ENCODE data around the gene FAM131C. TPM values are rescaled to one million over a fixed set of nuclear protein-coding genes. Genes with fewer than 3 reads are reported as not detected.
A peak's percentile ranks its signal among the peaks of the same experiment; 100 is the strongest.

The FAM131C gene
- total RNA-seq, 4 donors from 2014 or later = 0.28 to 0.85 TPM; not detected in 2

DNA sequence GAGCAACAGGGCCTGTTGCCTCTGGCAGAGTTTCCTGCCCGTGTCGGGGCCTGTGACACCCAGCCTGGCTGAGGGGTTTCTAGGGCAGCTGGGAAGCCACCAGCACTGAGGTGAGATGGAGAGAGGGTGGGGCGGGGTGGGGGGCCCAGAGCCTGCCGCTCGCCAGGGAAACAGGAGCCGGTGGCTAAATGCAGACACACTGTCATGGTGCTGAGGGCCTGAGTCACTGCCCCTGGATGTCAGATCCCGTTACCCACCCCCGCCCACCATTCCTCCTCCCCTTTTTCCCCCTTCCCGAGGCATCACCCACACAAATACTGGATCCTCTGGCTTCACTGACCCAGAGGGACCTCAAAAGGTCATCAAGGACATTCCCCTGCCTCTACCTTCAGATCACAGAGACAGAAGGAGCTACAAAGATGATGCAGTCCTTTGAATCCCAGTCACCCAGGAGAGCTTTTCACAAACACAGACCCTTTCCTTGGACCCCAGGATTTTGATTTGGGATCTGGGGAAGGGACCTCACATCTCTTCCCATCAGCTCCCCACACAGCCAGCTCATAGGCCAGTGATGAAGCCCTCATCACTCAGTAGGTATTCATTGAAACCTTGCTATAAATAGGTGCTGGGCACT lies 53.7 kb downstream of the FAM131C start:
- Histone ChIP-seq H3K4me3 (no peak overlapping the region), H3K27ac (peak overlapping the region; percentile 97), H3K4me1 (peaks cover 14 to 20% of the 10 kb centered on the region in 2 donors), H3K27me3 (no peaks in the 10 kb centered on the region), H3K9me3 (no peaks in the 10 kb centered on the region), H3K36me3 (no peaks in the 10 kb centered on the region)
- DNase-seq = peak; percentile 43 to 67
- TF ChIP-seq POLR2A (IDR thresholded peaks at IDR 0.05) = no peak
- TF ChIP-seq, protein P1, sequence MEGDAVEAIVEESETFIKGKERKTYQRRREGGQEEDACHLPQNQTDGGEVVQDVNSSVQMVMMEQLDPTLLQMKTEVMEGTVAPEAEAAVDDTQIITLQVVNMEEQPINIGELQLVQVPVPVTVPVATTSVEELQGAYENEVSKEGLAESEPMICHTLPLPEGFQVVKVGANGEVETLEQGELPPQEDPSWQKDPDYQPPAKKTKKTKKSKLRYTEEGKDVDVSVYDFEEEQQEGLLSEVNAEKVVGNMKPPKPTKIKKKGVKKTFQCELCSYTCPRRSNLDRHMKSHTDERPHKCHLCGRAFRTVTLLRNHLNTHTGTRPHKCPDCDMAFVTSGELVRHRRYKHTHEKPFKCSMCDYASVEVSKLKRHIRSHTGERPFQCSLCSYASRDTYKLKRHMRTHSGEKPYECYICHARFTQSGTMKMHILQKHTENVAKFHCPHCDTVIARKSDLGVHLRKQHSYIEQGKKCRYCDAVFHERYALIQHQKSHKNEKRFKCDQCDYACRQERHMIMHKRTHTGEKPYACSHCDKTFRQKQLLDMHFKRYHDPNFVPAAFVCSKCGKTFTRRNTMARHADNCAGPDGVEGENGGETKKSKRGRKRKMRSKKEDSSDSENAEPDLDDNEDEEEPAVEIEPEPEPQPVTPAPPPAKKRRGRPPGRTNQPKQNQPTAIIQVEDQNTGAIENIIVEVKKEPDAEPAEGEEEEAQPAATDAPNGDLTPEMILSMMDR (IDR thresholded peaks at IDR 0.05) = no peak
- intact Hi-C loops (cut with DNase I; ENCODE audit: low total_unique reads) = loop anchor here (5.0 kb wide), 1 partner anchor 53 kb away; the partner anchor contains the start of gene FAM131C

DNA sequence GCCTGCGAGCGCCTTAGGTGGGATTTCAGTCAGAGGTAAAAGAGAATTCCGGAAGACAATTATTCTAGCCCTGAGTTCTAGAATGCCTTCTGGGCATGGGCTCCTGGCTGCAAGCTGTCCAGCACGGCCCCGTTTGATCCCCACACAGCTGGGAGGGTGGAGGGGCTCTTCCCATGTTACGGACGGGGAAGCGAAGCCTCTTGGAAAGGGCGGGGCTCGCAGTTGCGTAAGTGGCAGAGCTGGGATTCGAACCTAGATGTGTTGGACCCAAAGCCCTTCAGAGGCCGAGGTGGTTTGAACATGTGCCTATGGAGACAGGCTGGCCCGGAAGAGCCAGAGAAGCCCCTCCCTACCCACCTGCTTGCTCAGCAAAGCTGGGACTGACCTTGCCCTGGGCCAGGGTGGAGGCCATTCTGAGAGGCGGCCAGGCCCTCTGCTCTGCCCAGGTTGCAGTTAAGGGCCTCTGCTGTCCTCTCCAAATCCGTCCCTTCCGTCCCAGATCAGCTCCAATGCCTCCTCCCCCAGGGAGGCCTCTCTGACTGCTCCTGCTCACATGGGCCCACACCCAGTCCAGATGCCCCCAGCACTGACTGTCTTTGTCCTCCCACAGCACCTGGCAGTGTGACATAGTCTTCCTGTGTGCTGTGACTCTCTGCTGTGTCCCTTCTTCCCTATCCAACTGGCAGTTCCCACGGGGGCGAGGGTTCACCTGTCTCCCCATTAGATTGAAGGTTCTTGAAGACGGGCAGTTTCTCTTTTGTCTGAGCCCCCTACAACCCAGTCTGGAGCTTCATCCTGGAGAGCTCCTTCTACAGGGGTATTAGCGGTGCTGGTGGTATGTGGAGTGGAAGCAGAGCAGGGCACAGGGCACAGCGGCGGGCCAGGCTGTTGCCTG lies 54.5 kb downstream of the FAM131C start:
- H3K27ac ChIP-seq = peak overlapping the region; percentile 97
- TF ChIP-seq, protein P1 (IDR thresholded peaks at IDR 0.05) = no peak
- no peak for TF ChIP-seq POLR2A (IDR thresholded peaks at IDR 0.05)
- intact Hi-C loops (cut with DNase I; ENCODE audit: low total_unique reads) = no loop called here
- peaks cover 16 to 23% of the 10 kb centered on the region in 2 donors for H3K4me1 ChIP-seq
- no peaks in the 10 kb centered on the region for H3K9me3 ChIP-seq
- no peaks in the 10 kb centered on the region for H3K36me3 ChIP-seq
- H3K27me3 ChIP-seq = no peaks in the 10 kb centered on the region
- DNase-seq = no peak
- H3K4me3 ChIP-seq = no peak overlapping the region

DNA sequence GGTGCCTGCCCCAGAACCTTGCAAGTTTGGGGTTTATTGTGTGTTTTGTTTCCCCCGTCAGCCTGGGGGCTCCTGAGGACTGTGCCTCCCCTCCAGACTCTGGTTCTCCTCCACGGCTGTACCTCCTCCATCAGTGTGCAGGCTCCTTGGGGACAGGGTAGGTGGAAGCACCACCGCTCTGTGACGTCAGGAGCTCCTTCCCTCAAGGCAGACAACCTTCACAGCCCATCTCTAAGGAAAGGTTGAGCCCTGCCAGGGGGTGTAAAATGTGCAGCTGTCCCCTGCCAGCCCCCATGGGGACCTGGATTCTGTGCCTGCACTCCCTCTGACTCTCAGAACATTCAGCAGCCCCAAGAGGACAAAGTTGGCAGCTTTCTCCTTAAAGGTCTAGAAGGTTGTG lies 55.1 kb downstream of the FAM131C start:
- TF ChIP-seq POLR2A (IDR thresholded peaks at IDR 0.05) = no peak
- TF ChIP-seq, protein P1 (IDR thresholded peaks at IDR 0.05) = no peak
- H3K36me3 ChIP-seq = no peaks in the 10 kb centered on the region

DNA sequence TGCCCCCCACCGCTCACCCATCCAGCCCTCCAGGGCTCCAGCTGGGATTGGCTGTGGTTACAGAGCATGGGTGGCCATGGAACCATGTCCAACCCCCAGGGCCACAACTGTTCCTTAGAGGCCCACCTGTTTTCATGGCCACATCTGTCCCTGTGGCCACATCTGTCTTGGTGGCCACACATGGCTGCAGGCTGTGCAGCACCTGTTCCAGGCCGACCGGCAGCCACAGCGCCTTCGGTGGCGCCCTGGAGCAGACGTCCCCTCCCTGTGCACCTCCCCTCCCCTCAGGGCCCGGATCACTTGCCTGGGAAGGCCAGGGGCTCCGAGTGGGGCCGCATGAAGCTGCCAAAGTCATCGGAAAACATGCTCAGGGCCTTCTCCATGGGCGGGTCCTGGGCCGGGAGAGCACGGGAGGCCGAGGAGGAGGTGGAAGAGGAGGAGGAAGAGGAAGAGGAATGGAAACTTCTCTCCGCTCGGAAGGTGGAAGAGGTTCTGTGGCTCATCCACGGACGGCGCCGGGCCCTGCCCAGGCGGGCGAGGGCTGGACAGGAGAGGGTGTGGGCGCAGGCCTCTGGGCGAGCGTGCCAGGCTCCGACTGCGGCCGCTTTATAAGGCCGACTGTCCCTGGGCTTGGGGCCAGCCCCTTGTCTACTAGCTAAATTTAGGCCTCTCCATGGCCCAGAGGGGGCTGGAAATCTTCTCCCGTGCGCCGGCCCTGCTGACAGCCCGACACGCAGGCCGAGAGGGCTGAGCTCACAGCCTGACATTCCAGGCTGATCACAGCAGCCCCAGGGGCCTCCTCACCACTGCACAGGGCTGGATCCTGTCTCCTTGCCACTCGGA lies 55.8 kb downstream of the FAM131C start, which contains the start of gene HSPB7:
HSPB7 (minus strand) TSS at position 583 of the 843 bp plus-strand sequence; CDS start at position 503, 80 bp downstream.
- intact Hi-C loops (cut with DNase I; ENCODE audit: low total_unique reads) = no loop called here
- Histone ChIP-seq H3K4me1 (peaks cover 20 to 33% of the 10 kb centered on the region in 2 donors), H3K36me3 (no peaks in the 10 kb centered on the region), H3K4me3 (peak within 1 kb of the TSS; percentile 38 to 40), H3K27ac (peak within 1 kb of the TSS; percentile 97), H3K27me3 (no peaks in the 10 kb centered on the region), H3K9me3 (no peaks in the 10 kb centered on the region)
- TF ChIP-seq POLR2A (IDR thresholded peaks at IDR 0.05) = peak; percentile 58 to 83
- TF ChIP-seq, protein P1 (IDR thresholded peaks at IDR 0.05) = peak in 2 of 4 experiments; percentile 4 to 17
- peak; percentile 94 to 96 for DNase-seq

More for the DNA sequence above, 55.1 kb downstream of the FAM131C start:
- Histone ChIP-seq H3K27me3 (no peaks in the 10 kb centered on the region), H3K27ac (peak overlapping the region; percentile 97), H3K9me3 (no peaks in the 10 kb centered on the region), H3K4me1 (peaks cover 20 to 30% of the 10 kb centered on the region in 2 donors), H3K4me3 (peak overlapping the region; percentile 38 to 40)
- DNase-seq = no peak
- intact Hi-C loops (cut with DNase I; ENCODE audit: low total_unique reads) = no loop called here
